Hematopoietic multipotent progenitor cell treated with erythropoietin and hydrocortisone succinate and interleukin-3 and kit ligand, for 6 days (in vitro differentiated cells): ENCODE results near the gene UCK2.

Experiments
- DNase-seq: peaks from one replicate; pipeline ENCODE4 v3.0.0-alpha.2; 2015

UCK2 gene

DNA sequence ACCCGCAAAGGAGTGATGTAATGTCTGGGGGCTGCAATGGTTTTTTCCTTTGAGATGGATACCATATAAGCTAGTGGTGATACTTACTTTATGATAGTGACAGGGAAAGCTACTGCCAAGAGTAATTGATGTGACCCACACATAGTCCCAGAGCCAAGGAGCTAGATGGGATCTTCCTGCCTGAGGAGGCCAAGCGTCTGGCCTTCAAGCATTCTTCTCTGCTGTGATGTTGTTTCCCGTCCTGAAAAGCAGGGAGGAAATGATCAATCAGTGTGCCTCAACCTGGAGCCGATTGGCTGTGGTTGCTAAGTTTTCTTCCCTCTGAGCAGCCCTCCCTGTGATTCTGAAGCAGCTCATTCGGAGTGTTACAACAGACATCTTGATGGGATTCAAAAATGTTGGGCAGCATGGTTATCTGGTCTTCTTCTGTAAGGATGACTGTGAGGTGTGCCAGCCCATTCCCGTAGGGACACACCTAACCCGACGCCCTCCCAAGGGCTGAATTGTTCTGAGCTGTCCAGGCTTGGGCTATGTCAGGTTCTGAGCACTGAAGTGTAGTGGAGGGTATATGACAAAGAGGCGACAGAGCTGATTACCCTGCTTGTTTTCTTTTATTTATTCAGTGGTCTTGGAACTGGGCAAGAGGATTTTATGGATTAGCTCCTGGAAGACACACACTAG is 56.7 kb downstream of the UCK2 start:
- DNase-seq, result no peak

DNA sequence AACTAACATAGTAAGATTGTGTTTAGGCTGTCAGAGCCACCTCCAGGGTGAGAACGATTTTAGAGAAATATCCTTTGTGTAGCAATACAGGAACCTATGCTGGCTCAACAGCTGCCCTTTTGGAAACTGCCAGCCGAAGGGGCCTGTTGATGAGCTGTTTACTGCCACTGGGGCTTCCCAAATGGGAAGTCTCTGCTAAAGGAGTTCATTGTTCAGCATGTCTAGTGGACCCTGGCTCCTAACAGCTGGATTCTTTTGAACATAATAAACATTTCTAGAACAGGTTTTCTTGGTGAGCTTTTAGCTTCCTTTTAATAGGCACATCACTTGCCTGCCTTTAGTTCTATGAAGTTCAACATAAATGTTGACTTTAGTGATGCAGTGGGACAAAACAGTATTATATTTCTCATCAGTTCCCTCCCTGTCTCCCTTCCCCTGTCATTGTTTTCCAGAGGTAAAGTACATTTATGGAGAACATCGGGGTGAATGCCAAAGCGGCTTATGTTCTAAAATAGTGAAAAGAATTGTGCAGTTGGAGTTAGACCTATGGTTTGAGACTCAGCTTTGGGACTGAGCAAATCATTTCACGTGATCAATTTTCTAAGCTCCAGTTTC is 57.4 kb downstream of the UCK2 start:
- DNase-seq, result peak; percentile 40

DNA sequence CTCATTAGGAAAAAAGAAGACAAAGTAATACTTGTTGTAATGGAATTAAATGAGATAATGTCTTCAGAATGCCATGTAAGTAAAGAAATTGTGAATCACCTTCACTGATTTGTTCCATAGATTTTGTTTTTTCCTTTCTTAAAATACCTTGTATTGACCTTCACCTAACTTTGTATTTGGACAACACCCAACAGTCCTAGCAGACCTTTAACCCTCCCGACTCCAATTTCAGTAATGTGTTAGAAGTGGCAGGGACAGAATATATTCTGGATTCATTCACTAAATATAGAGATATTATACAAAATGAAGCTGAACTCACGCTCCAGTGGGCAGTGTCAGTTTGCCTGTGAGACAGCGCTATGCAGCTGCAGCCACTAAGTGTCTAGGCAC is 57.9 kb downstream of the UCK2 start:
- no peak for DNase-seq

DNA sequence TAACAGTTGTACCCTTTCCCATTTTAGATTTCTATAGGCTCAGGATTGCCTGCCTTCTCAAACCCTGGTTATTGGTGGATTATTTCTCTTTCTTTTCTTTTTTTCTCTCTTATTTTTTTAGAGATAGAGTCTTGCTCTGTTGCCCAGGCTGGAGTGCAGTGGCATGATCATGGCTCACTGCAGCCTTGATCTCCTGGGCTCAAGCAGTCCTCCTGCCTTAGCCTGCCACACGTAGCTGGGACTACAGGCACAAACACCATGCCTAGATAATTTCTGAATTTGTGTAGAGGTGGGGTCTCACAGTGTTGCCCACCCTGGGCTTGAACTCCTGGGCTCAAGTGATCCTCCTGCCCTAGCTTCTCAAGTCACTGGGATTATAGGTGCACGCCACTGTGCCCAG is 58.8 kb downstream of the UCK2 start:
- DNase-seq, result no peak

DNA sequence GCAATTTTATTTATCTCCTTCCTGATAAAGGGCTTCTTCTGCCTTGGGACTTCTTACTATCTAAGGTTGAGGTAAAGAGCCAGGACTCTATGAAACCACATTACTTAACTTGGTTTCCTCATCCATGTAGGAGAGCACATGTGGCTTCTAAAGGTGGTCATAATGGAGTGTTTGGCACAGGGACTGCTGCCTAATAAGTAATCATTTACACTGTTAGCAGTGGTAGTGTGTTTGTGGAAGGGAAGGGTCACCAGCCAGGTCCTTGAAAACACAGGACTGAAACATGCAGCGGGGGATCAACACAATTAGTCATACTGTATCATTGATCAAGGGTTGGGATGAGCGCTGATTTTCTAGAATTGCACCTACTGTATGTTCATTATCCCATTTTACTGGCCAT is 59.6 kb downstream of the UCK2 start:
- no peak for DNase-seq

DNA sequence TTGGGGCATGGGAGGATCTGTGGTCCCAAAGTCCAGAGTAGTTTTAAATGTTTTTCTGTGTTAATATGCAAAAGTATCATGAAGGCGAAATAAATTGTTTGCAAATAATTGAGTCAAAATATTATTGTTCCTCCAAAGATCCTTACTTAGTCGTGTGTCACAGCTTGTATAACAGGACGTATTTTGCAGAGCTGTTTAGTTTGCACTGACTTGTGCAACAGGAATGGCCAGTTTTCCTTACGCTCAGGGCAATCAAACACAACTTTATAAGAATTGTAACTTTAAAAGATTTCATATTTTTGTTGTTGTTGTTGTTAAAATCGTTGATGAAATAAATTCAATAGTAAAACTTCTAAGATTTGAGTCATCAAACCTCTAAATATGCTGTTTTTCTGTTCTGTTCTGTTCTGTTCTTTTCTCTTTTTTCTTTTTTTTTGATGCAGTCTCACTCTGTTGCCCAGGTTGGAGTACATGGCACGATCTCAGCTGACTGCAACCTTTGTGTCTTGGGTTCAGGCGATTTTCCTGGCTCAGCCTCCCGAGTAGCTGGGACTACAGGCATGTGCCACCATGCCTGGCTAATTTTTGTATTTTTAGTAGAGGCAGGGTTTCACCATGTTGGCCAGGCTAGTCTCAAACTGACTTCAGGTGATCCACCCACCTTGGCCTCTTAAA is 60.6 kb downstream of the UCK2 start:
- DNase-seq, result no peak

DNA sequence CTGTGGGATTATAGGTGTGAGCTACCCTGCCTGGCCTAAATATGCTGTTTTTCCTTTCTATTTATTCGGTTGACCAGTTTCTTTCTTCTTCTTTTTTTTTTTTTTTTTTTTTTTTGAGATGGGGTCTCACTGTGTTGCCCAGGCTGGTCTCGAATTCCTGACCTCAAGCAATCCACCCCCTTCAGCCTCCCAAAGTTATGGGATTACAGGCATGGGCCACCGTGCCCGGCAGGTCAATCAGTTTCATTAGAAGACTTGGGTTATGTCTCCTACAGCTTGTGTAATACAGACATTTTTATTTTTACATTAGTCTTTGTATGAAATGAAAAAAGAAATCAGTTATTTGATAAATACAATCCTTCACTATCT is 61.1 kb downstream of the UCK2 start:
- no peak for DNase-seq

DNA sequence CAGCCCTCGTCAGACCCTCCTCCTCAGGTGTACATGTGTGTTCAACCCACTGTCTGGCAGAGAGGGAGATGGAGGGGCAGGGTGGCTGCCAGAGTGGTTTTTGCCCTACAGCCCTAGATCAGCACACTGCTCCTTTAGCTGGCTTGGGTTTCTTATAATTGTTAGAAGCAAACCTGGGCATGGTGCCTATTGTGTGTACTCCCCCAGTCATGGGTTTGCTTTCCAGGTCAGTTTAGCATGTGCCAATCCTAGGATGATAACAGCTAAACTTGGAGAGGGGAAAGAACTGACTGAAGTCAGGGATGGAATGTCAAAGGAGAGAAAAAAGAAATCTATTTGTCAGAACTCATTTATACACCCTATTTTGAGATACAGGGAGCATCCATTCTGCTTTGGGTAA is 63.3 kb downstream of the UCK2 start:
- DNase-seq, result no peak

DNA sequence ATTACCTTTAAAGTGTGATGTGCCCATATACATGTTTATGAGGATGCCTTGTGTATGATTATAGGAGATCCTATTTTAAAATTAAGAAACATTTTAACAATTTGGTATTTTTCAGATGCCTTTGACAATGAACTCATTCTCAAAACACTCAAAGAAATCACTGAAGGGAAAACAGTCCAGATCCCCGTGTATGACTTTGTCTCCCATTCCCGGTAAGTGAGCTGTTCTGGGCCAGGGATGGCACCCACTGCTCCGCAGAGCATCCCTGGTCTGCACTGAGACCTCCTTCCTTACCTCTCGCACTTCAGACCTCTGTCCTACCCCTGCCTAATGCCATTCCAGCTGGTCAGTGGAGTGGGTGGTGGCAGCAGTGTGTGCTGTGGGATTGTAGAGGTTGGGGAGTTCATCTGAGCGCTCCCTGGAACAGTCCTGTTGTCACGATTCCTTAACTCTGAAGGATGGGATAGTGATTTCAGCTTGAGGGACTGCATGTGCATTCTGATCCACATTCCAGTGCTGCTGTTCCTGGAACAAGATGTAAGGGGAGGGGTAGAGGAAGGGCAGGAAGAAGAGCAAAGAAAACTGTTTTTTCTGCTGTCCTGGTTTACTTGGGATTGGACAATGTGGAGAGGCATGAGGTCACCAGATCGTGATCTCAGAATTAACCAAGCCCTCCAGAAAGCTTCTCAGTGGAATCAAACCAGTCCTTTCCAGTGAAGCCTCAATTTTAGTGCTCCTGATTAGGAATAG is 63.9 kb downstream of the UCK2 start:
- DNase-seq, result no peak

DNA sequence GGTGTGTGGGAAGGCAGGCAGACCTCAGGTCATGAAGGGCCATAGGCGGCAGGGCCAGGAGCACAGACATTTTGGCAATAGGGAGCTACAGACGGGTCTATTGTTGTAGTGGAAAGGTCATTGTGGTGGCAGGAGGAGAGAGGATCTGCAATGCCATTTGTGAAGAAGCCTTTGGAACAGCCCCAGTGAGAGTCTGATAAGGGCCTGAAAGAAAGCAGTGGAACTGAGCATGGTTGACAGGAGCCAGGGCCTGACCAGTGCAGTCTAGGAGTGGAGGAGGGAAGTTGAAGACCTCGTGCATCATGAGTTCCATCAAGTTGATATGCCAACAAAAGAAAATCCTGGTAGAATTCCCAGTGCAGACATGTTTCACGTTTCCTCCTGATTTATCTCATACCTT is 65.5 kb downstream of the UCK2 start:
- DNase-seq, result no peak

DNA sequence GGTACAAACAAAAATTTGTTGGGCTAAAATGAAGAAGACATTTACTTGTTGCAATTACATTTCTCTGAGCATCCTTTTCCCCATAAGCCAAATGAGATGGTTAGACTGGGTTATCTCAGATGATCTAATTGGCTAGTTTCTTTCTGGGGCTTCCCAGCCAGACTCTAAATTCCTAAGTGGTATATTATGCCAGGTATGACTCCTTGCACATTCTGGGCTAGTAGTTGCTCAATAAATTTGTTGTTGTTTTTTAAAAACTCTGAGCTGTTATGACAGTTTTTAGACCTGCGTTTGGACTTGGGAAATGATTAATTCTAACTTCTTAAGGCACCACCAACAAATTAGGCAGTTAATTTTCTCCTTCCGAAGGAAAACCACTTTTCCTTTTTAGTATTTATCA is 66.1 kb downstream of the UCK2 start:
- DNase-seq, result no peak

DNA sequence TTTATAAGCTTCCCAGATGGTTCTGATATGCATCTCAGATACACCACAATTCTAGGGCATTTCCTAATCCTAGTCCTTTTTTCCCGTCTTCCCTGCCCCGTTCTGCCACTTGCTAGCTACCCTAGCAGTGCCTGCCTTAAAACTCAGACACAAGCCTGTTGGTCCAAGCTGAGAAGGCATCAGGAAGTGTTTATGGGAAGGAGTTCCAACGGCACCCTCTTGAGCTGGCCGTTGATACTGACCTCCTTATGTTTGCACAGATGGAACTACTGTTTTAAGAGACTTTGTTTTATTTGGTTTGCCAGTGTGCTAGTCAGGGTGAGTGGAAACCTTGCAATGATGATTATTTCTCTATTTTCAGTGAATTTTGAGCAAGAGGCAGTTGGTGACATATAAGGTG is 67.2 kb downstream of the UCK2 start:
- DNase-seq, result no peak

DNA sequence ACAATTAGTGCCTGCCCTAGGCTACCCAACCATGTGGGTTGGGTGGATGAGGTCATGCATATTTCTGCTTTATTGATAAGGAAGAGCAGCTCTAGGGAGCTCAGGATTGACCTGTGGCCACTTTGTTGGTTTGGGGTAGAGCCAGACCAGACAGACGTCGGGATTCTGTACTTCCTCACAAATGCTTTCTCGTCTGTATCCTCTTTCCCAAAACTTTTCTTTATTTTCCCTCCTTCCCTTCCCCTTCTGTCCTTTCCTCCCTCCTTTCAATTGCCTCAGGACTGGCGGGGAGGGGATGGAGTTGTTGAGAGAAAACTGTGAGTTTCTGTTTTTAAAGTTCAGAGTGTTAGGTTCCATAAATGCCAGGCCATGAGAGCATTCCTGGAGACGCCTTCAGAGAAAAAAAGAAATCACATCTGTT is 68.0 kb downstream of the UCK2 start:
- no peak for DNase-seq

DNA sequence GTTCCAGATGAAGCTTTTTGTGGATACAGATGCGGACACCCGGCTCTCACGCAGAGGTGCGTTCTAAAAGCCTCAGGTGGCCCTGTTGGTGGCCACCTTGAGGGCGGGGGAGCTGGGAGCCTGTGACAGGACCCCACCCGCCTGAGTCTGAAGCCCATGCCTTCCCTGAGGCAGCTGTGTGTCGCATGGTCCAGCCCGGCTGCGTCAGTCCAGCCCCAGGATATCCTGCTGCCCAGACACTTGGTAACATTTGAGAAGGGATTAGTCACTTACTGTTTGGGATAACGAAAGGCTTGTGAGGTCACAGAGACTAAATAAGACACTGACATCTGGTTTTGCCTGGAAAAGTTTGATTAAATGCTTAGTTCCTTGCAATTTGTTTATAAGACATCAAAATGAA is 68.9 kb downstream of the UCK2 start:
- DNase-seq, result no peak

DNA sequence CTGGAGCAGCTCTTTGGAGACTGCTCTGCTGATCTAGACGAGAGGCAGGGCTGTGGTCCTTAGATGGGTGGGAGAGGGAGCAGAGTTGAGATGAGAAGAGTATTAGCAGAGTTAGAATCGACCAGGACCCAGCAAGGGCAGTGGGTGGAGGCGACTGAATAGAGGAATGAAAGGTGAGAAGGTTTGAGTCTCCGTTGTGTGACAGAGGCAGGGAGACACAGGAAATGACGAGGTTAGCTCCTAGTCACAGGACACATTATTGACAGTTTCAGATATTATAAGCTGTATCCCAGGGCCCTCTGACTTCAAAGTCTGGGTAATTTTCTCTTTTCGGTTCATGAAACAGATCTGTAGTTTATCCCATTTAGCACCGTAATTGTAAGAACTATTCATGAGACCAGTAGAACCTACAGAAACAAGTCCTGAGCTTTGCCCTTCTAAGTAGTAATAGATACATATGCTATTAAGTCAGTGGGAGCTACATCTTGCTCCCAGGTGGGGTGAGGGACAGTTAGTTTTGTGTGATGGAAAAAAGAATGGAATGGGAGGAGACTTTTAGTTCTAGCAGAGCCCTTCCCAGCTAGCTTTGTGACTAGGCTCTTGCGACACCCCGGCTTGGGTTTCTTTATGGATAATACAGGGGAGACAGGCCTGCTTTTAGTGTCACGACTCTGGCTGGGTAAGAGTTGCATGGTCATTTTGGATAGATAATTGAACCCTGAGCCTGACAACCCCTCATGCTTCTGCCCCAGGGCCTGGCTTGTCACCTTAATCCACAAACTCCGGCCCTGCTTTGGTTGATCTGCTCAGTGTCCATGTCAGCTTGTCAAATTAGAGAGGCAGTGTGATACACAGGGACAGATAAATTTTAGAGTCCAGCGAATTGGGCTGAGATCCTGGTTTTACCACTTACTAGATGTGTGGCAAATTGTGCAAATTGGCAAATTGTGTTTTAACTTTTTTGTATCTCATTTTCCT is 70.2 kb downstream of the UCK2 start:
- DNase-seq, result no peak

DNA sequence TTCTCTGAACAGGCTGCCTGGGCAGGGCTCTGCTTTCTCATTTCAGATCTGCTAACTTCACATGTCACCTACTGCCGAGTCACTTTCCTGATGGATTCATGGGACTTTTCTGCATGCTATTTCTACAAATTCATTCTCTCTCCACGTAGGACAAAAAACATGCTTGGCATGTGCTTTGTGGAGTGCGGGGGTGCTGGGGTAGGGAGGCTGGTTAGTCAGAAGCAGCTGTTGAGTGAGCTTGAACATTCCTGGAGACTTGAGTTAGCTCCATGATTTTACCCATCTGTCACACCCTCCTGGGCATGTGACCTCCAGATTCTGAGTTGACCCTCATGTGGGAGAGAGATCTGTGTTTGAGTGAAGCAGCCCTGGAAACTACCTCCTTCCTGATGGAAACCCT is 71.4 kb downstream of the UCK2 start:
- DNase-seq, result no peak

DNA sequence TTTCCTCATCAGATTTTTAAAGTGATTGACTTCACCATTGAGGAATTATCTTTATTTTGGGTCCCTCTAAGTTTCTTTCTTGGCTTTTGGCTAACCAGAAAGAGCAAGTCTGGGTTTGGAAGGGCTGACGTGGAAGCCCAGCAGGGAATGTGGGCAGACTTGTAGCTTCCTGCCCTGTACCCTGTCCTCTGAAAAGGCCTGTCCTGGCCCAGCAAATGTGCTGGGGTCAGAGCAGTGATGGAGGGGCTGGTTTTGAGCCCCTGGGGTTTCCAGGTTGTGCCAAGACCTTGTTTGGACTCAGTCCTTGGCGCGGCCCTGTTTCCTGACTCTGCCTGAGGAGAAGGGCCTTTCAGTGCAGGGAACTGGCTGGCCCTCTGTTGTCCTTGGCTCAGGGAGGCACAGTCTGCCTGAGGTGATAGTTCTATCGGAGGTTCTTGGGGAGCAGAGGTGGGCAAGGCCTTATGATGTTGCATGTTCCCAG is 72.1 kb downstream of the UCK2 start:
- no peak for DNase-seq

DNA sequence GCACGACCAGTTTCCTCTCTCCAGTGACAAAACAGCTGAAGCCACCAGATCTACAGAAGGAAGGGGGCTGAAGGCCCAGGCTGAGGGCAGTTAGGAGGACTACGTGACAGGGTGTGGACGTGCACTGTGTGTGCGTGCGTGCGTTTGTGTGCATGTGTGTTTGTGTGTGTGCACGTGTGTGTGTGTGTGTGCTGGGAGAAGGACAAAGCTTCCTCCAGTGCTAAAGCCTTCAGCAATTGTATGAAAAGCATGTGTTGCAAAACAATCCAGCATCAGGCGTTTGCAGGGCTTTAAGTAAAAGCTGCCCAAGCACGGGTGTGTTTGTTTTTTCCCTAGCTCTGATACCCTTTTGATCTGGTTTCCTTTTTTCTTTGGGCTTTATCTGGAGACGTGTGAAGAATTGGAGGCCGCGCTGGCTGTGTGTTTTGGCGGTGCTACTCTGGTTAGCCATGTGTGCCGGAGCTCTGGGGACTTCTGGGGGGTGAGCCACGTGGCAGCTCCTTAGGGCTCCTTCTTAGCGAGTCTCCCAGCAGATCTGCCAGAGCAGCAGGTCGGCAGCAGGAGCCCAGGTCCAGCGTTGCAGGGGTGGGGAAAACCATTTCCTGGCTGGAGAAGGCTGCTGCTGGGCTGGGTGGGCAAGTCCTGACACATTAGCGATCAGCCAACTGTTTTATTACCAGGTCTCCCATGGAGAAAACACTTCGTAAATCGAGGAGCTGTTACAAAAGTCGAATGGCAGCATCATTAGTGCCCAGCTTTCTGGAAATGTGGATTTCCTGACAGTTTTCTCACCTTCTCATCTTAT is 73.4 kb downstream of the UCK2 start:
- DNase-seq, result no peak

DNA sequence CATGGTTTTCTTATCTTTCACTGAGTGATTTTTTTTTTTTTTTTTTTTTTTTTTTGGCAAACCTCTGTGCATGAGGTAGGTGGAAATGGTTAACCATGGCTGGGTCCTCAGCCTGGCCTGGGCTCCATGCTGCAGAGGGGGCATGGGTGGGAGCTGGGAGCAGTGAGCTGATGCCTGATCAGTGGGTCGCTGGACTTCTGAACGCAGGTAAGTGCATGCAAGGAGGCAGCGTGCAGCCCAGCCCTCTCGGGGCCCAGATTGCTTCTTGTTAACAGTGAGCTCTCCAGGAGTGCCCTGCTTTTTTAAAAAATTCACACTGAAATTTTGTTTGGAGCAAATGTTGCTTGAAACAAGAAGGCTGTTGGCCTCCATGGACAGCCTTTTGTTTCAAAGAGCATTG is 75.2 kb downstream of the UCK2 start:
- no peak for DNase-seq

DNA sequence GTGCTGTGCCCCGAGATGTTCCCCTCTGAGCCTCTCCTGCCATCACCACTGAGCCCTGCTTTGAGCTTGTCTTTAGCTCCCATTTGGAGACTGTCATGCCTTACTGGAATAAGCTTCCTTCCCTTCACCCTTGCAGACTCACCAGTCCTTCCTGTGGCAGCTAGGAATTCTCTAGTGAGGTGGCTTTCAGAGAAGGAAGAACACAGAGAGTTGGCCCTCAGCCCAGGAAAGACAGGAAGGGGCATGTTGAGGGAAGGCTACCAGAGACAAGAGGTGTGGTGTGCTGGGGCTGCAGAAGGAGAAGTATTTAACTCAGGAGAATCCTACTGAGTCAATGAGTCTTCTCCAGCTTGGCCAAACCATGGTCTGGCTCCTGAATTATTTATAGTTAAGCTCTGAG is 76.3 kb downstream of the UCK2 start:
- DNase-seq, result no peak

DNA sequence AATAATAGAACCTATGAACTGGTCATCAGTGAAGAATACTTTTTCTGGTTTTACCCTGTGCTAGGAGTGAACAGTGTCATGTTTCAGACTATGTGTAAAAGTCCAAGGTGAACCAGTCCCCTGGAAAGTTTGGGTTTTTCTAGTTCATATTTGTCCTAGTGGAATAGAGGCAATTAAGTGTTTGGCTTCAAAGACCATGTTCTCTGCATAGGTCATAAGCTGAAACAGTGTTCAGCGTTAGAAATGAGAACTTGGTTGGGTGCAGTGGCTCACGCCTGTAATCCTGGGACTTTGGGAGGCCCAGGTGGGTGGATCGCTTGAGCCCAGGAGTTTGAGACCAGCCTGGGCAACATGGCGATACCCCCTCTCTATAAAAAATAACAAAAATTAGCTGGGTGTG is 77.5 kb downstream of the UCK2 start:
- DNase-seq, result no peak

DNA sequence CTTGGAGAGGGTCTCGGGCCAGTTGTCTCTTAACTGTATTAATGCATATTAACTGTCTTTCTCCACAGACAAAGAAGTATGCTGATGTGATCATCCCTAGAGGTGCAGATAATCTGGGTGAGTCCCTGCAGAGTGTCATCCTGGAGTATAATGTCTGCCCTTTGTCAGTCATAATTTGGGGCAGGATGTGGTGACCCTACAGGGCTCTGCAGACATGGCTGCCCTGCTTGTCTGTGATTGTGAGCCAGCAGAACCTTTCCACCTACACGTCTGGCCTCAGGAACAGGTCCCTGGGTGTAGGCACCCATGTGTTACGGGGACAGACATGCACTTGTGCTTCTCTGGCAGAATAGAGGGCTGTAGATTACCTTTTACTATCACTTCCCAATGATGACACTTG is 78.4 kb downstream of the UCK2 start:
- DNase-seq, result no peak
